ENCODE data around the gene CRIM1.

Gene CRIM1

GRCh38 chr2:36338124-36338826 is 17.3 kb upstream of the CRIM1 start:
- TF ChIP-seq ZFX (IDR thresholded peaks at IDR 0.05; ENCODE audit: borderline replicate concordance): no peak
- no peak for TF ChIP-seq CTCF (IDR thresholded peaks at IDR 0.05)
- no peak overlapping the region for H3K27ac ChIP-seq

- H3K27ac ChIP-seq: no peak overlapping the region
- TF ChIP-seq CTCF (IDR thresholded peaks at IDR 0.05) (no peak), ZFX (IDR thresholded peaks at IDR 0.05; ENCODE audit: borderline replicate concordance) (no peak)
Measured at GRCh38 chr2:36338827-36339145, 16.8 kb upstream of the CRIM1 start.

- H3K27ac ChIP-seq: no peak overlapping the region
- TF ChIP-seq CTCF (IDR thresholded peaks at IDR 0.05): no peak
- TF ChIP-seq ZFX (IDR thresholded peaks at IDR 0.05; ENCODE audit: borderline replicate concordance): no peak
Measured at GRCh38 chr2:36339607-36340218, 15.9 kb upstream of the CRIM1 start.

GRCh38 chr2:36343606-36344005 is 12.0 kb upstream of the CRIM1 start:
- TF ChIP-seq CTCF (IDR thresholded peaks at IDR 0.05) (no peak), ZFX (IDR thresholded peaks at IDR 0.05; ENCODE audit: borderline replicate concordance) (no peak)
- H3K27ac ChIP-seq: no peak overlapping the region

GRCh38 chr2:36348721-36349120 is 6.9 kb upstream of the CRIM1 start:
- H3K27ac ChIP-seq: no peak overlapping the region
- no peak for TF ChIP-seq ZFX (IDR thresholded peaks at IDR 0.05; ENCODE audit: borderline replicate concordance)
- TF ChIP-seq CTCF (IDR thresholded peaks at IDR 0.05): no peak

GRCh38 chr2:36351291-36351690 is 4.3 kb upstream of the CRIM1 start:
- no peak for TF ChIP-seq CTCF (IDR thresholded peaks at IDR 0.05)
- TF ChIP-seq ZFX (IDR thresholded peaks at IDR 0.05; ENCODE audit: borderline replicate concordance): no peak

GRCh38 chr2:36351736-36352349 is 3.7 kb upstream of the CRIM1 start:
- no peak overlapping the region for H3K27ac ChIP-seq
- TF ChIP-seq ZFX (IDR thresholded peaks at IDR 0.05; ENCODE audit: borderline replicate concordance): no peak
- TF ChIP-seq CTCF (IDR thresholded peaks at IDR 0.05): peak; percentile 68

More at GRCh38 chr2:36351291-36351690, 4.3 kb upstream of the CRIM1 start:
- H3K27ac ChIP-seq: no peak overlapping the region

All from 22Rv1 (cell line).